GM12864 (cell line): ENCODE measurements around the gene ARHGAP5.

Experiments used
- DNase-seq: peaks from one replicate; pipeline ENCODE4 v3.0.0-alpha.2; 2011; ENCODE audit warnings: low read depth
- H3K4me3 ChIP-seq: 2 replicates; pipeline ENCODE4 v1.5.1; 2011; ENCODE audit warnings: mild to moderate bottlenecking, low read depth, low read length, control low read depth
- CTCF ChIP-seq: IDR thresholded peaks from 2 replicates; pipeline ENCODE4 v1.5.1; 2011; ENCODE audit warnings: low read depth, mild to moderate bottlenecking, moderate library complexity, low read length, control low read depth, inconsistent platforms; ENCODE audit errors: missing control alignments

ARHGAP5 gene

GRCh38 chr14:32208490-32208889 is 131.4 kb downstream of the ARHGAP5 start:
- no peak for TF ChIP-seq CTCF
- H3K4me3 ChIP-seq = no peak overlapping the region
- DNase-seq = no peak
